Measurements from ENCODE around the gene ADAMTS2. TPM values are rescaled to one million over a fixed set of nuclear protein-coding genes. Genes with fewer than 3 reads are reported as not detected.
"Not testable (repeated sequence)": the region's sequence is repeated elsewhere in the genome, so short reads cannot be mapped to it uniquely, and the experiment has no call there.

Gene ADAMTS2
- total RNA-seq, 1 donor from 2014 or later = 93.2 TPM

- H3K9me3 Mint-ChIP-seq (ENCODE audit: low read depth) = no peaks in the 10 kb centered on the region
- H3K27me3 Mint-ChIP-seq (ENCODE audit: low read depth) = no peaks in the 10 kb centered on the region
- peak; percentile 60 for DNase-seq (ENCODE audit: low spot score)
- no peaks in the 10 kb centered on the region for H3K36me3 Mint-ChIP-seq (ENCODE audit: low read depth)
- TF ChIP-seq, protein P1, sequence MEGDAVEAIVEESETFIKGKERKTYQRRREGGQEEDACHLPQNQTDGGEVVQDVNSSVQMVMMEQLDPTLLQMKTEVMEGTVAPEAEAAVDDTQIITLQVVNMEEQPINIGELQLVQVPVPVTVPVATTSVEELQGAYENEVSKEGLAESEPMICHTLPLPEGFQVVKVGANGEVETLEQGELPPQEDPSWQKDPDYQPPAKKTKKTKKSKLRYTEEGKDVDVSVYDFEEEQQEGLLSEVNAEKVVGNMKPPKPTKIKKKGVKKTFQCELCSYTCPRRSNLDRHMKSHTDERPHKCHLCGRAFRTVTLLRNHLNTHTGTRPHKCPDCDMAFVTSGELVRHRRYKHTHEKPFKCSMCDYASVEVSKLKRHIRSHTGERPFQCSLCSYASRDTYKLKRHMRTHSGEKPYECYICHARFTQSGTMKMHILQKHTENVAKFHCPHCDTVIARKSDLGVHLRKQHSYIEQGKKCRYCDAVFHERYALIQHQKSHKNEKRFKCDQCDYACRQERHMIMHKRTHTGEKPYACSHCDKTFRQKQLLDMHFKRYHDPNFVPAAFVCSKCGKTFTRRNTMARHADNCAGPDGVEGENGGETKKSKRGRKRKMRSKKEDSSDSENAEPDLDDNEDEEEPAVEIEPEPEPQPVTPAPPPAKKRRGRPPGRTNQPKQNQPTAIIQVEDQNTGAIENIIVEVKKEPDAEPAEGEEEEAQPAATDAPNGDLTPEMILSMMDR (IDR thresholded peaks at IDR 0.05) = no peak
- H3K4me1 Mint-ChIP-seq (ENCODE audit: low read depth) = peaks cover 18% of the 10 kb centered on the region
- no peak overlapping the region for H3K4me3 Mint-ChIP-seq (ENCODE audit: unreplicated experiment)
- peak overlapping the region; percentile 59 for H3K27ac Mint-ChIP-seq (ENCODE audit: unreplicated experiment)
These were observed 18.9 kb downstream of the ADAMTS2 start for GRCh38 chr5:179326122-179326927.

DNA sequence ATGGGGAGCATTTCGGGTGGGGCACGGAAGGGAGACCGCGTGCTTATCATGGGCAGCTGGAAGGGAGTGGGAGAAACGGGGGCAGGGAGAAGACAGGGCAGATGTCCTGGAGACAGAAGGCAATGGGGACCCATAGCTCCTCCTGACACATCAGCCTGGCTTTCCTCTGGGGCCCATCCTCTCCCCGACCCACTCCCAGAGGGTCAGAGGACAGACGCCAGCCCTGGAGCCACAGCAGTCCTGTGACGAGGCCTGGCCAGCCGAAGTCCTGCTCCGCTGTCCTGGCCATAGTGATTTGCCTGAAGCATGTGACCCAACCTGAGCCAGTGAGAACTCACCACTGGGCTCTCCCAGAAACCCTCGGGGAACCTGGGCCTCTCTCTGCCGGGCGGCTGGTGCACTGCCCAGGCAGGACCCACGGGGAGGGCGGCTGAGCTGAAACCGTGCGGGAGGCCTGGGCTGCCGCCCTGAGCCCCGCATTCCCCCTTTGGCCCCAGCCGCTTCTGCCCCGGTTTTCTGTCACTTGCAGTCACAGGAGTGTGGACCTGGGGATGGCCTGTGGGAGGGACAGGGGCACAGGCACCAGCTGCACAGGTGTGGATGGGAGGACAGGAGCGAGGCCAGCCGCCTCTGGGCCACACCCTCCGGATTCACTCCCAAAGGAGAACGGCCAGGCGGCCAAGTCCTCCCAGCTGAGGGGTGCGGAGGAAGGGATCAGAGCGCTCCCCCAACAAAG, 19.8 kb downstream of the ADAMTS2 start:
- DNase-seq (ENCODE audit: low spot score) = peak; percentile 83
- Mint-ChIP-seq H3K4me3 (ENCODE audit: unreplicated experiment) (no peak overlapping the region), H3K4me1 (ENCODE audit: low read depth) (peaks cover 21% of the 10 kb centered on the region), H3K9me3 (ENCODE audit: low read depth) (no peaks in the 10 kb centered on the region), H3K27me3 (ENCODE audit: low read depth) (no peaks in the 10 kb centered on the region), H3K27ac (ENCODE audit: unreplicated experiment) (no peak overlapping the region), H3K36me3 (ENCODE audit: low read depth) (no peaks in the 10 kb centered on the region)
- TF ChIP-seq, protein P1 (IDR thresholded peaks at IDR 0.05) = no peak

GRCh38 chr5:179324760-179325295, 20.4 kb downstream of the ADAMTS2 start:
- TF ChIP-seq, protein P1 (IDR thresholded peaks at IDR 0.05) = no peak
- peak; percentile 34 for DNase-seq (ENCODE audit: low spot score)
- no peaks in the 10 kb centered on the region for H3K9me3 Mint-ChIP-seq (ENCODE audit: low read depth)
- no peak overlapping the region for H3K4me3 Mint-ChIP-seq (ENCODE audit: unreplicated experiment)
- no peaks in the 10 kb centered on the region for H3K27me3 Mint-ChIP-seq (ENCODE audit: low read depth)
- peaks cover 27% of the 10 kb centered on the region for H3K4me1 Mint-ChIP-seq (ENCODE audit: low read depth)
- no peaks in the 10 kb centered on the region for H3K36me3 Mint-ChIP-seq (ENCODE audit: low read depth)
- H3K27ac Mint-ChIP-seq (ENCODE audit: unreplicated experiment) = no peak overlapping the region

- H3K36me3 Mint-ChIP-seq (ENCODE audit: low read depth); H3K27ac Mint-ChIP-seq (ENCODE audit: unreplicated experiment); H3K27me3 Mint-ChIP-seq (ENCODE audit: low read depth); H3K4me3 Mint-ChIP-seq (ENCODE audit: unreplicated experiment); H3K9me3 Mint-ChIP-seq (ENCODE audit: low read depth): not testable (repeated sequence)
- peaks cover 33% of the 10 kb centered on the region for H3K4me1 Mint-ChIP-seq (ENCODE audit: low read depth)
- peak; percentile 55 for DNase-seq (ENCODE audit: low spot score)
These were observed 20.9 kb downstream of the ADAMTS2 start for GRCh38 chr5:179324316-179324715.

DNA sequence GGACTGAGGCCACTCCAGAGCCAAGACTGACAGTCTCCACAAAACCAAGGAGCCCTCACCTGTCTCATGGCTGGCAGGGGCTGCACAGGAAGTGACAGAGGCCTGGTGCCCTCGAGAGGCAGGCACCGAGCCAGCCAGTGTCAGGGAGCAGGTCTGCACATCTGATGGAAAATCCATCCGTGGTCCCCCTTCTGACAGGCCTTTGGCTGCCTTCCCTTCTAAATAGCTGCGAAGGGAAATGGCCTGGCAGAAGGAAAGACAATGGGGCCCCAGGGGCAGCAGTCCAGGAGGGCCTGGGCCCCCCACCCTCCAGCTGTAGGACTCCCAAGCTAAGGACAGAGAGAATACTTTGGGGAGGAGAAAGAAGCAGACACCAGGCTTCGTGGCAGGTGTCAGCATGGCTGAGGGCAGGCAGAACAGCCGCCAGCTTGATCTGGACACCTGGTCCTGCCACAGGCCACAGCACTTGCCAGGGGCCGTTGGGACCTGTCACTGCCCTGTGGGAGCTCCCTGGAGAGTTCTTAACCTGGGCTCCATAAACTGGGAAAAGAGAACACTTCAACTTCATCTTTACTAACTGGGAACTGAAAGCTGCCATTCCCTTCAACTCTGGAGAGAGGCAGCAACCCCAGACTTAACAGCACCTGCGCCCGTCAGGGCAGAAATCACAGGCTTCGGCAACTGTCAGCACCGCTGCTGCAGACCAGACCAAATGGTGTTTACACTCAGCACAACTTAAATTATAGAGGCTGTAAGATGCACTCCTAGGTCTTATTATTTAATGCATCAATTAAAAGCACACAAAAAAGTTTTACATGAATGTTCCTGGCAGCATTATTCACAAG, 22.0 kb downstream of the ADAMTS2 start:
- peaks cover 34% of the 10 kb centered on the region for H3K4me1 Mint-ChIP-seq (ENCODE audit: low read depth)
- H3K27ac Mint-ChIP-seq (ENCODE audit: unreplicated experiment) = no peak overlapping the region
- peak; percentile 30 for DNase-seq (ENCODE audit: low spot score)
- H3K36me3 Mint-ChIP-seq (ENCODE audit: low read depth) = no peaks in the 10 kb centered on the region
- no peak overlapping the region for H3K4me3 Mint-ChIP-seq (ENCODE audit: unreplicated experiment)
- H3K27me3 Mint-ChIP-seq (ENCODE audit: low read depth) = no peaks in the 10 kb centered on the region
- TF ChIP-seq, protein P1 (IDR thresholded peaks at IDR 0.05) = peak; percentile 21
- H3K9me3 Mint-ChIP-seq (ENCODE audit: low read depth) = no peaks in the 10 kb centered on the region
